Immature natural killer cell (primary cell): Measurements from ENCODE around the gene CAPN11. TPM values are rescaled to one million over a fixed set of nuclear protein-coding genes. Genes with fewer than 3 reads are reported as not detected.

Experiments used
- DNase-seq, 3 donors: peaks; one replicate each; pipeline ENCODE4 v3.0.0; 2022; ENCODE audit warnings: mixed read lengths in 1 of 3
- H3K27ac Mint-ChIP-seq, 6 donors: one replicate each; pipeline ENCODE4 v1.8.0; 2020; ENCODE audit warnings: mixed read lengths in 6 of 6, mild to moderate bottlenecking in 5 of 6, inconsistent platforms in 4 of 6, moderate library complexity in 3 of 6
- H3K27me3 Mint-ChIP-seq, 3 donors: one replicate each; pipeline ENCODE4 v1.8.0; 2020 to 2021; ENCODE audit warnings: low read depth in 3 of 3, mild to moderate bottlenecking in 3 of 3, mixed read lengths in 3 of 3, moderate library complexity in 3 of 3, inconsistent platforms in 1 of 3
- H3K36me3 Mint-ChIP-seq, 3 donors: one replicate each; pipeline ENCODE4 v1.8.0; 2020; ENCODE audit warnings: mixed read lengths in 3 of 3, inconsistent platforms in 2 of 3, mild to moderate bottlenecking in 2 of 3
- H3K4me1 Mint-ChIP-seq, 2 donors: one replicate each; pipeline ENCODE4 v1.8.0; 2020; ENCODE audit warnings: inconsistent platforms in 2 of 2, mild to moderate bottlenecking in 2 of 2, mixed read lengths in 2 of 2, moderate library complexity in 1 of 2
- H3K4me3 Mint-ChIP-seq, 5 donors: one replicate each; pipeline ENCODE4 v1.8.0; 2020; ENCODE audit warnings: mild to moderate bottlenecking in 5 of 5, mixed read lengths in 5 of 5, inconsistent platforms in 3 of 5, moderate library complexity in 3 of 5
- H3K9me3 Mint-ChIP-seq, 6 donors: one replicate each; pipeline ENCODE4 v1.8.0; 2020; ENCODE audit warnings: mild to moderate bottlenecking in 6 of 6, mixed read lengths in 6 of 6, inconsistent platforms in 4 of 6, moderate library complexity in 3 of 6
- polyA plus RNA-seq, 3 donors: library from polyadenylated mRNA; unstranded; fragments of 300-500 nt; fragmentation: Illumina TruSeq; gene quantifications; one replicate each; pipeline ENCODE4 v1.2.3, GENCODE V29; 2021

The CAPN11 gene
- polyA plus RNA-seq: under 1 TPM in 1 of 3 donors, not detected in 2; 0.29 TPM

DNA sequence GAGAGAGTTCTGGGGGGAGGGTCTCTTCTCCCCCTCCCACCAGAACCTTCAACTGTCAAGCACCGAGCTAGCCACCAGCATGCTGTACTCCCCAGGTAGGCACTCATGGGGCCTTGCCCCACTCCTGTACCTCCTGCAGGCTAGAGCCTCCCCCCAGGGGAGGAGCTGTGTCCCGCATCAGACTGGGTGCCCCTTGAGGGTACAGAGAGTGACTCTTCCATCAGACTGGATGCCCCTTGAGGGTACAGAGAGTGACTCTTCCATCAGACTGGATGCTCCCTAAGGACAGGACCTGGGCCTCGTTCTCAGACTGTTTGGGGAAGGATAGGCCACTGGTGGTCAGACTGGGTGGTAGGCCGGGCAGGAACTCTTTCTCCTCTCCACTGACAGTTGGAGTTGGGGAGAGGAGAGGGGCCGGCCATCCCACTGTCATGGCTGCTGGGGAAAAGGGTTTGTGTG is at the start of gene CAPN11:
Gene CAPN11 (plus strand): TSS at position 51 of the 459 bp plus-strand sequence. CDS start 29 bp downstream, at position 80.
- Mint-ChIP-seq H3K9me3 (no peaks in the 10 kb centered on the region), H3K36me3 (no peaks in the 10 kb centered on the region), H3K4me3 (no peak within 1 kb of the TSS), H3K27me3 (peaks cover 0 to 5% (median 2%) of the 10 kb centered on the region in 3 donors), H3K27ac (peak within 1 kb of the TSS in 1 of 6 donors; percentile 77), H3K4me1 (no peaks in the 10 kb centered on the region)
- no peak for DNase-seq

DNA sequence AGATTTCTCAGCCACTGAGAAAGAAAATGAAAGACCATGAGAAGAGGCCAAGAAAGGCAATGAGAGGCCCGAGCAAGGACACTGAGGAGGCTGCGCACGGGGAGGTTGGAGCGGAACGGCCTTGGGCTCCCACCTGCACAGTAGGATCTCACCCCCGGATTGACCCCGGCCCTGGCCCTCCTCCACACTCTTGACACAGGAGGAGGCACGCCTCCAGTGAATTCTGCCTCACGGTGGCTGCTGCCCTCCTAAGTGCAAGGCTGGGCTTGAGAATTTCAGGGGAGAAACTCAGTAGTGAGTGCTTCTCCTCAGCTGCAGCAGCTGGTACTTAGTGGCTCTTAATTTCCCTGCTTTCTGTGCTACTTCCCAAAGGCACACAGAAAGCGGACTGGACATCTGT is 49.4 kb upstream of the CAPN11 start:
- Mint-ChIP-seq H3K36me3 (peaks cover 3 to 36% (median 10%) of the 10 kb centered on the region in 3 donors), H3K9me3 (no peaks in the 10 kb centered on the region), H3K27ac (peak overlapping the region in 3 of 6 donors; percentile 52 to 64 (median 57)), H3K4me3 (no peak overlapping the region), H3K4me1 (peaks cover 16 to 46% of the 10 kb centered on the region in 2 donors), H3K27me3 (no peaks in the 10 kb centered on the region)
- DNase-seq: no peak

DNA sequence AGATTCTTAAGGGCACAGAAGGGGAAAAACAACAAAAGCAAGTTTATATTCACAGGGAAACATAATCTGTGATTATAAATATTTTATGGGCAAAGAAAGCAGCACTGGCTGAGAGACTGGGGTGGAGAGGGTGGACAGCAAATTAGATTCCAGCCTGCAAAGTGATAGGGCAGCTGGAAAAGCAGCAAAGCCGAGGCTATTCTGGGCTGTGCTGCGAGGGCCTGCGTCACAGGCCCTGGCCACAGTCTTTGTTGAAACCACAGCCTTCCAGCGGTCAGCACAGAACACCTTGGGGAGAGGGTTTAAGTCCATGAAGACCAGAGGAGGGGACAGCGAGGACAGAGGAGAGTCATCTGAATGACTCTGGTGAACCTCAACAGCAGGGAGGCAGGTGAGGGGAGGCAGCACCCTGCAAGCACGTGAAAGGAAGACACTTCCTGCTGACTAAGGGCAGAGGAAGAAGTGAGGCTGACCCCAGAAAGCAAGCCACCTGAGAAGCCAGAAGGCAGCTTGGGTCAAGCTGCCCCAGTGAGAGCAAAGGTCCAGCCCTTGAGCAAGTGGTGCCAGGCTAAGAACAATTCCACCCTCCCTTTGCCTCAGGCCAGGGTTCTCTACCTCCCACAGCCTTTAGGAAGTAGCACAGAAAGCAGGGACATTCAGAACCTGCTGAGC is 48.5 kb upstream of the CAPN11 start:
- no peak for DNase-seq
- Mint-ChIP-seq H3K4me1 (peaks cover 7 to 37% of the 10 kb centered on the region in 2 donors), H3K4me3 (no peak overlapping the region), H3K27me3 (no peaks in the 10 kb centered on the region), H3K36me3 (peaks cover 3 to 37% (median 10%) of the 10 kb centered on the region in 3 donors), H3K9me3 (no peaks in the 10 kb centered on the region), H3K27ac (peak overlapping the region in 5 of 6 donors; percentile 22 to 81 (median 57))

DNA sequence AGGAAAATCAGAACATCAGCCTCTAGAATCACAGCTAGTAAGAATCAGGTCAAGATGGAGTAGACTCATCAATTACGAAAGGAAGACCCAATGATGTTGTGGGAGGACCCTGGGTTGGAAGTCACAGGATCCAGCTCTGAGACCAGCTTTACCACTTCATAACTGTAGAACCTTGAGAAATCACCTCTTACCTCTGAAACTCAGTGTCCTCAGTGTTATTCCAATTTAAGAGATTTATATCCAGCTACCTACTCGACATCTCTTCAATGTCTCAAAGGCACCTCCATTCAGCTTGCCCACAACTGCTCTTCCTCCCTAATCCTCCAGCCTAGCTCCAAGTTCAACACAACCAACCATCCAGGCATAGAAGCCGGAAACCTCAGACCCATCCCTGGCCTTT is 47.7 kb upstream of the CAPN11 start:
- H3K9me3 Mint-ChIP-seq: no peaks in the 10 kb centered on the region
- peak overlapping the region in 4 of 6 donors; percentile 2 to 78 (median 8) for H3K27ac Mint-ChIP-seq
- no peak overlapping the region for H3K4me3 Mint-ChIP-seq
- no peak for DNase-seq
- peaks cover 4 to 37% of the 10 kb centered on the region in 2 donors for H3K4me1 Mint-ChIP-seq
- peaks cover 3 to 40% (median 10%) of the 10 kb centered on the region in 3 donors for H3K36me3 Mint-ChIP-seq
- no peaks in the 10 kb centered on the region for H3K27me3 Mint-ChIP-seq

DNA sequence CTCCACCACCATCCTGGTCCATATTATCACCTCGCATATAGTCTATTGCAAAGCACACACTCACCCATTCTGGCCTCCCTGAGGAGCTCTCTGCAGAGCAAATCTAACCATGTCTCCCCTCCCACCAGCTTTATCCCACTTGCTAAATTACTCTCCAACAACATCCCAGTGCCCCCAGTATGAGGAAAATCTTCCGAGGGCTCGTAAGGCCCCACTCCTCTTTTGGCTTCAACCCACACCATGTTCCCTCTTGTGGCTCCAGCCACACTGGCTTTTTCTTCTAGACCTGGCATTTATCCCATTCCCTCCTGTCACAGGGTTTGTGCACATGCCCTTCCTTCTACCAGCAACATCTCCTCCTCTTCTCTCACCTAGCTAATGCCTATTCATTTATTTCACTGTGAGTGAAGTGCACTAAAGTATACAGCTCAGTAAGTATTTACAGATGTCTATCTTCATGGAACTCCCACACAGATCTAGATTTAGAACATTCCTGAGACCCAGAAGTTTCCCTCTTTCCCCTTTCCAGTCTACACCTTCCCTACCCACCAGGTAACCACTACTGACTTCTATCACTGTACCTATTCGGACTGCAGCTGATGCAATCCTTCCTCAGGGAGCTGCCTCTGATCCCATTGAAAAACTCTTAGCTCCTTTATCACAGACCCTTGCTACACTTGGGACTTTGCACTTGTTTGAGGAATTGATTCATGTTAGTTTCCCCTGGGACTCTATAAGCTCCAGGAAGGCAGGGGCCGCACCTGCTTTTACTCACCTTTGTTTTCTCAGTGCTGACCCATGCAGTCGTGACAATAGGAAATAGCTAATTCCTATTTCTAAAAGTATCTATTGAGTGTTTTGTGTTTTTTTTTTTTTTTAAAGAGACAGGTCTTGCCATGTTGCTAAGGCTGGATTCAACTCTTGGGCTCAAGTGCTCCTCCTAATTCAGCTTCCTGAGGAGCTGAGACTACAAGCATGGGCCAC is 46.9 kb upstream of the CAPN11 start:
- Mint-ChIP-seq H3K36me3 (peaks cover 3 to 37% (median 10%) of the 10 kb centered on the region in 3 donors), H3K27me3 (no peaks in the 10 kb centered on the region), H3K4me1 (peaks cover 8 to 38% of the 10 kb centered on the region in 2 donors), H3K27ac (peak overlapping the region in 5 of 6 donors; percentile 2 to 78 (median 19)), H3K4me3 (no peak overlapping the region), H3K9me3 (no peaks in the 10 kb centered on the region)
- no peak for DNase-seq

DNA sequence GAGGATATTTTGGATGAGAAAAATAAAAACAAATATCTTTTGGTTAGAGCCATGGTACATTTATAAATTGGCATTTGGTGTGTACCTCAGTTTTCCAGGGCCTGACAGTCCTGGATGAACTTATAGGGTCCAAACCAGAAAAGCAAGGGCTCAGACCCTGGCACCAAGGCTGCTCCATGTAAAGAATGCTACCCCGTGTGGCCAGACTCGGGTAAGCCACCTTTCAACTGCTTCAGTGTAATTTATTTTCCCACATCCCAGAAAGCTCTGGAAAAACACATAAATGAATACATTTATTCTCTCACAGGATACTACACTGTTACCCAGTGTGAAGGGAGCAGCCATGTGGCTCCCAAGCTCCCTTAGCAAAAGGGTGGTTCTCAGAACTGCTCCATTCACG is 45.2 kb upstream of the CAPN11 start:
- H3K4me3 Mint-ChIP-seq: no peak overlapping the region
- H3K36me3 Mint-ChIP-seq: peaks cover 3 to 37% (median 10%) of the 10 kb centered on the region in 3 donors
- no peaks in the 10 kb centered on the region for H3K9me3 Mint-ChIP-seq
- no peak overlapping the region for H3K27ac Mint-ChIP-seq
- no peak for DNase-seq
- peaks cover 0 to 1% (median 0%) of the 10 kb centered on the region in 3 donors for H3K27me3 Mint-ChIP-seq
- H3K4me1 Mint-ChIP-seq: peaks cover 15 to 51% of the 10 kb centered on the region in 2 donors

DNA sequence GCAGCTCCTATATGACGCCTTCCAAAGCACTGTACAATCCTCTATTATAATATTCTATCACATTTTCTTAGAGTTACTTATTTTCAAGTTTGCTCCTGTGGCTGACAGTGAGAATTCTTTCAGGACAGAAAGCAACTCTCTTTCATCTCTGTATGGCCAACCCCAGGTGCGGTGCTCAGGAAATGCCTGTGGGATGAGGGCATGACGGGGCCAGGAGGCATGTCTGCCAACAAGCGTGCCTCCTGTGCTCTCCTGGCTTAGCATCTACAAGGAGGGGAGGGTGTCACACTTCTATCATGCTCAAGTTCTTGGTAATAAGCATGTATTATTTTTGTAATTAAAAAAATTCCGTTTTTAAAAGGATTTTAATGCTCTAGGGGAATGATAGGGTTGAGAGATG is 42.8 kb upstream of the CAPN11 start:
- H3K9me3 Mint-ChIP-seq: no peaks in the 10 kb centered on the region
- peaks cover 0 to 2% (median 0%) of the 10 kb centered on the region in 3 donors for H3K27me3 Mint-ChIP-seq
- no peak overlapping the region for H3K4me3 Mint-ChIP-seq
- H3K36me3 Mint-ChIP-seq: peaks cover 3 to 30% (median 10%) of the 10 kb centered on the region in 3 donors
- DNase-seq: no peak
- H3K4me1 Mint-ChIP-seq: peaks cover 28 to 57% of the 10 kb centered on the region in 2 donors
- H3K27ac Mint-ChIP-seq: peak overlapping the region in 2 of 6 donors; percentile 3 to 71

DNA sequence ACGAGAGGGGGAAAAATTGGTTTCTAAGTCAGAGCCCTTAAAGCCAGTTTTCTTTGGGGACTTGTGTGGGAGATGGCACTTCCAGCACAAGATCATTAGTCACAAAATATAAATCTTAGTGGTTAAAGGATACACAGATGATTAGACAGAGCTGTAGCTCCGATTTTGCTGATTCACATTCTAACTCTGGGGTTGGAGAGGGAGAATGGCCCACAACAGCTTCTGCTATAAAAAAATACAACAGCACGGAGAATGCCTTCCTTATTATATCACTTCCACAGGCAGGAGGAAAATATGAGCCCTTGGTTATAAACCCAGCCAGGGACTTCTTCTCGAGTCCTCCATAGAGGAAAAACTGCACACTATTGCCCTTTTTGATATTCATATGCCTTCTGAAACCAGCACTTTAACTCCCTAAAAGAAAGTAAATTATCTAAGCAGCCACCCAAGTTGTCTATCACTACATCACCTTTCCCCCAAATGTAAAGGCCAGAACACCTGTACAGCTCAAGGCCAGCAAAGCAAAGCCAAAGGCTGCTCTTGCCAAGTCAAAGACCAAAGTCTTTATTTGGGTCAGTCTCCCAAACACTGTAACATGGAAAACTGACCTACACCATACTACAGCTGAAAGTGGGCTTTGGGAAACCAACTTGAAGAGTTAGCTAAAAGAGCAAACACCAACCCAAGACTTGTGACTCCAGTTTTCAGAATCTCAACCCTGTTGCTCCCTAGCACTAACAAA is 41.8 kb upstream of the CAPN11 start:
- DNase-seq: no peak
- Mint-ChIP-seq H3K4me3 (no peak overlapping the region), H3K4me1 (peaks cover 32 to 54% of the 10 kb centered on the region in 2 donors), H3K9me3 (no peaks in the 10 kb centered on the region), H3K27ac (peak overlapping the region in 3 of 6 donors; percentile 3 to 70 (median 9)), H3K36me3 (peaks cover under 1 to 21% (median 4%) of the 10 kb centered on the region in 3 donors), H3K27me3 (peaks cover 0 to 2% (median 0%) of the 10 kb centered on the region in 3 donors)

DNA sequence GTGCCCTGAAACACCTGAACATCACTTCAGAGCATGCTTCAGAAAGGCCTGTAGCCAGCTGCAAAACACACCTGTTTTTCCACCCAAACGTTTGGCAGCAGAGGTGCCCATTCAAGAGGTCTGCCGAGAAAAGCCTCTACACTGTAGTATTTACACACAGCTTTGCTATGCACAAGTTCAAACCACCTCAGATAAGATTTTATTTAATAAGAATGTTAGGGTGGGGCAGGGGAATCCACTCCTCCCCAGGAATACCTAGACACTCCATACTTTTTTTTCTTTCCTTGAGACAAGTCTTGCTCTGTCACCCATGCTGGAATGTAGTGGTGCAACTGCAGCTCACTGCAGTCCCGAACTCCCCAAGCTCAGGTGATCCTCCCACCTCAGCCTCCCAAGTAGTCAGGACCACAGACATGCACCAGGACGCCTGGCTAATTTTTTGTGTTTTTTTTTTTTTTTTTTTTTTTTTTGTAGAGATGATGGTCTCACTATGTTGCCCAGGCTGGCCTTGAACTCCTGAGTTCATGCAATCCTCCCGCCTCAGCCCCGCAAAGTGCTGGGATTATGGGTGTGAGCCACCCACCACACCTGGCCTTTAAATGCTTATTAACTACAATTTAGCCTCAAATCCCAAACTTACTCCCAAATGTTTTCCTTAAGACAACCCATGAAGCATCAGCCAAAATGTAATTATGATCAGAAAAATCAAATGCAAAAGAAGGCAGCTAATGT is 41.1 kb upstream of the CAPN11 start:
- no peak for DNase-seq
- Mint-ChIP-seq H3K4me1 (peaks cover 37 to 55% of the 10 kb centered on the region in 2 donors), H3K27me3 (peaks cover 0 to 2% (median 0%) of the 10 kb centered on the region in 3 donors), H3K36me3 (peaks cover 0 to 16% (median 4%) of the 10 kb centered on the region in 3 donors), H3K27ac (peak overlapping the region in 2 of 6 donors; percentile 16 to 70), H3K4me3 (no peak overlapping the region), H3K9me3 (no peaks in the 10 kb centered on the region)

DNA sequence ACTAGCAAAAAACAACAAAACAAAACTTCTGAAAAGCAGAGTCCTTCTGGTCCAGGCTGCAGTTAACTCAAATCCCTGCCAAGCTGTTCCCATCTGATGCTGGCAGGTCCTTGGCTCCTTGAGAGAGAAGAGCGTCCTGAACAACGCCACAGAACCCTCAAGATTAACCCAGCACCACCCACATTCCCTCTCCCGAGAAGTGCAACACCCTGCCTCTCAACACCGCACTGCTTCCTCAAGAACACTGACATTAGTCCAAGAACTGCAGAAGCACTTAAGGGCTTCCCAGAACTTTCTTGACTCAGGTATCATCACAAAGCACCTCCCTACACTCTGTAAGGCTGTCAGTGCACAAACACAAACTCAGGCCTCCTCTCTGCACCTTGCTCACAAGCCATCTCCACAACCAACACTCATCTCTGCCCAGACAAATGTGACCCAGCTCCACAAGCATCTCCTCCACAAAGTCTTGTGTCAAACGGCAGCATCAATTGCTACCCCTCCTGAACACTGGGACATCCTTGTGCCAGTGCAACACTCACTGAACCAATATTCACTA is 38.8 kb upstream of the CAPN11 start:
- DNase-seq: no peak
- no peaks in the 10 kb centered on the region for H3K9me3 Mint-ChIP-seq
- peaks cover 0 to 5% (median 0%) of the 10 kb centered on the region in 3 donors for H3K36me3 Mint-ChIP-seq
- peaks cover 59 to 78% of the 10 kb centered on the region in 2 donors for H3K4me1 Mint-ChIP-seq
- H3K4me3 Mint-ChIP-seq: peak overlapping the region in 1 of 5 donors; percentile 12
- H3K27ac Mint-ChIP-seq: peak overlapping the region in 5 of 6 donors; percentile 1 to 41 (median 6)
- peaks cover 0 to 4% (median 0%) of the 10 kb centered on the region in 3 donors for H3K27me3 Mint-ChIP-seq

DNA sequence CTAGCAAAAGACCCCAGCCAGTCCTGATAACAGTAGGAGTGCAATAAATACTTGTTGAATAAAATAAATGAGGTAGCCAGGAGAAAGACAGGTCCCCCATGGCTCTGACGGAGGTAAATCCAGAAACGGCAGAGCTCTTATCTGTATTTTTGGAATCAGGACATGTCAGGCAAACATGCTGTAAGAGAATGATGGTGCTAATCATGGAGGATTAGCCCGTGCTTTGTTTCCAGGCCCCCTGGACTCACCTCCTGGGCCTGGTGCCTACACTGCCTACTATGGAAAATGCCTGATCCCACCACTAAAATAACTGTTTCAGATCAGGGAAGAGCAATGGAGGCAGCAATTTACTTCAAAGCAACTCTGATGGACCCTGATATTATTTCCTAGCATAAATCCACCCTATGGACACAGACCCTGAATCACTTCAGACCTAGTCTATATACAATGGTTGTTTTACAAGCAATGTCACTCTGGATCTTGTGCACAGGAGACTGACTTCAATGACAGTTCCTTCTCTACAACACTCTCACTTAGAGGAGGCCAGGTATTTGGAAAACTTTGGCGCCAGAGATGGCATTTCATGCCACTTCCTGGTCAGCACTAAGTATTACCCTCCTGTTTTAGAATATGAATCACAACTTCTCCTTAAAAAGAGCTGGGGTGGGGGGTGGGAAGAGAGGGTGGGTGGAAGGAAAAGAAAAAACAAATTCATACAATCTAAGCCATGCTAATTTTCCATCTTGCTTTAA is 37.8 kb upstream of the CAPN11 start:
- Mint-ChIP-seq H3K4me1 (peaks cover 66 to 83% of the 10 kb centered on the region in 2 donors), H3K36me3 (no peaks in the 10 kb centered on the region), H3K4me3 (no peak overlapping the region), H3K27me3 (peaks cover 0 to 4% (median 1%) of the 10 kb centered on the region in 3 donors), H3K27ac (peak overlapping the region in 3 of 6 donors; percentile 6 to 19 (median 7)), H3K9me3 (no peaks in the 10 kb centered on the region)
- no peak for DNase-seq

DNA sequence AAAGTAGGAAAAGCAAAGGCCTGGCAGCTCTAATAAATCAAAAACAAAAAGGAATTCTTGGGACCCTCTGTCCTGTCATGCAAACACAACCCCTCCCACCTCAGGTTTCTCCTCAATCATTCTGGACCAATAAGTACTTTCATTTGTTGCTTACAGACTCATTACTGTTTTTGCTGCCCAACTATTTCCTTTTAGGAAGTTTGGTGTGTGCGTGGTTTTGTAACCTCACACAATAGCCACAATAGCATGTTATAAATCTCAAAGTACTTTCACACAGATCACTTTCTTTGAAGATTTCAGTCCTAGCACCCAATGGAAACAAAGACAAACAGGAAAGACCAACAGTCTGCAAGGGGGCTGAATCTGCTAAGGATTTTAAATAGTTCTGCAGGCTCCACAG is 35.8 kb upstream of the CAPN11 start:
- Mint-ChIP-seq H3K9me3 (no peaks in the 10 kb centered on the region), H3K4me1 (peaks cover 62 to 76% of the 10 kb centered on the region in 2 donors), H3K4me3 (peak overlapping the region; percentile 51 to 79 (median 66))

More for the DNA sequence above, 35.8 kb upstream of the CAPN11 start:
- Mint-ChIP-seq H3K27ac (peak overlapping the region; percentile 64 to 89 (median 80)), H3K36me3 (no peaks in the 10 kb centered on the region), H3K27me3 (peaks cover 4 to 9% (median 7%) of the 10 kb centered on the region in 3 donors)
- peak; percentile 51 to 55 (median 53) for DNase-seq
